ENCODE data around the gene FUT3. TPM values are rescaled to one million over a fixed set of nuclear protein-coding genes. Genes with fewer than 3 reads are reported as not detected.

FUT3 gene
- total RNA-seq, 1 experiment from 2014 or later: not detected

DNA sequence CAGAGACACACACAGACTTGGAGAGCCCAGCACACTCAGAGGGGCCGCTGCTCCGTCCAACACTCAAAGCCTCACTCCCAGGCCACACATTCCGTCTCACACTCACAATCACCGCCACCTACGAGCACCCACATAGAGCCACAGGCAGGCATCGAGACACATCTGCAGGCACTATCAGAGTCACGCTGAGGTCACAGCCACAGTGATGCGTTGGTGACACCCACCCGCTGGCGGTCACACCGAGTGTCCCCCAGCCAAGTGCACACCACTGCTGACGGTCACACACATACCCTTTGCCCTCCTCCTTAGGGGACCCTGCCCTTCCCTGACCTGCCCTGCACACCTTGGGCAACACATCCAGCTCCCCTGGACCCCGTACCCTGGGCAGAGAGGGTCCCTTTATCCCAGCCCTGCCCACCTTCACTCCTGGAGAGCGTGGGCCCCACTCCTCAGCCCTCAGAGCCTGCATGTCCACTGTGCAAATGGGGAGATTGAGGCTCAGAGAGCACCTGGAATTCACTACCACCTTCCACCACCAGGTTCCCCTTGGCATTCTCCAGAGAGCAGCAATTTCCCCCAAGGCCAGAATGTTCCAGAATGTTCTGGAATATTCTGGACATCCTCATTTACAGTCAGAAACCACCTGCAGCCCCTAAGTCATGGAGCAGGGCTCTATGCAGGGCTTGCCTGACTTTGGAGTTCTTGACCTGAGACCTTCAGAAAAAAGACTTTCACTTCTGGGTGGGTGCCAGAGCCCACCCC is 13.7 kb upstream of the FUT3 start:
- Histone ChIP-seq H3K4me1 (ENCODE audit: insufficient read depth, low read length) (no peaks in the 10 kb centered on the region), H3K9ac (ENCODE audit: extremely low read depth, insufficient read length, low read length) (no peak overlapping the region), H3K56ac (ENCODE audit: insufficient read length, low read depth, low read length) (no peak overlapping the region), H4K5ac (ENCODE audit: insufficient read length, low read depth, low read length) (no peak overlapping the region), H3K9me3 (ENCODE audit: control insufficient read depth, low read depth, low read length) (no peaks in the 10 kb centered on the region), H3K14ac (ENCODE audit: insufficient read depth, low read length) (no peak overlapping the region), H3K27me3 (ENCODE audit: insufficient read depth, low read length) (no peaks in the 10 kb centered on the region), H3K23ac (ENCODE audit: insufficient read length, low read depth, low read length) (no peak overlapping the region), H2AFZ (ENCODE audit: low read length) (no peak overlapping the region), H2BK20ac (ENCODE audit: low read depth, low read length, poor library complexity, severe bottlenecking) (no peak overlapping the region), H3K79me1 (ENCODE audit: insufficient read depth, low read depth, low read length, poor library complexity, severe bottlenecking) (no peaks in the 10 kb centered on the region), H3K4ac (ENCODE audit: low read depth, low read length) (no peak overlapping the region), H3T11ph (ENCODE audit: low read length) (no peak overlapping the region), H4K91ac (ENCODE audit: insufficient read length, low read depth, low read length) (no peak overlapping the region), H2BK15ac (ENCODE audit: low read depth, low read length) (no peak overlapping the region), H2AK5ac (ENCODE audit: insufficient read length, low read length) (no peak overlapping the region), H3K18ac (ENCODE audit: insufficient read length, low read depth, low read length) (no peak overlapping the region), H3K79me2 (ENCODE audit: insufficient read depth, low read length) (no peaks in the 10 kb centered on the region), H2BK120ac (ENCODE audit: low read depth, low read length, poor library complexity, severe bottlenecking) (no peak overlapping the region), H3K27ac (ENCODE audit: insufficient read length, low read depth, low read length) (no peak overlapping the region), H2BK12ac (ENCODE audit: insufficient read length, low read depth, low read length) (no peak overlapping the region), H3K4me2 (ENCODE audit: insufficient read depth, insufficient read length, low read length) (no peak overlapping the region), H2BK5ac (ENCODE audit: insufficient read length, low read length) (no peak overlapping the region), H3K23me2 (ENCODE audit: insufficient read length, low read depth, low read length, poor library complexity, severe bottlenecking) (no peaks in the 10 kb centered on the region), H4K20me1 (ENCODE audit: control insufficient read depth, insufficient read depth, insufficient read length) (no peaks in the 10 kb centered on the region), H4K8ac (replicated peaks; ENCODE audit: insufficient read length, low read depth, low read length) (no peak overlapping the region)
- H3K9me3 Mint-ChIP-seq: no peaks in the 10 kb centered on the region
- WGBS (ENCODE audit: extremely low coverage, insufficient read length, low lambda C conversion rate): no CpG with 5 or more reads among the region's 14 CpGs
- H3K4me3 Mint-ChIP-seq: no peak overlapping the region
- H3K27ac Mint-ChIP-seq: peak overlapping the region in 1 of 3 experiments; percentile 86; a peak in 1 of 7 replicates
- peak; percentile 43; the same call in 2 of the 3 replicates for TF ChIP-seq CTCF (conservative IDR thresholded peaks at IDR 0.05)
- DNase-seq: no peak
- no peaks in the 10 kb centered on the region; a peak in 1 of 4 replicates for H3K4me1 Mint-ChIP-seq
- H3K27me3 Mint-ChIP-seq (ENCODE audit: low read depth): peaks cover 31% of the 10 kb centered on the region
- no peaks in the 10 kb centered on the region for H3K36me3 Mint-ChIP-seq (ENCODE audit: insufficient read depth in 1 of 3, low read depth in 3 of 3)

All from H9 (cell line).